GM06990 (cell line): Measurements from ENCODE around the gene PBLD.
"Not testable (repeated sequence)": the region's sequence is repeated elsewhere in the genome, so short reads cannot be mapped to it uniquely, and the experiment has no call there.

ENCODE experiments used
- DNase-seq: peaks from one replicate; pipeline ENCODE4 v3.0.0-alpha.2; 2011; ENCODE audit not compliant: insufficient read length; ENCODE audit errors: extremely low read depth
- H3K27me3 ChIP-seq: replicated peaks from 2 replicates; pipeline ENCODE4 v1.6.0; 2011; ENCODE audit warnings: low read length; ENCODE audit not compliant: control insufficient read depth, insufficient read depth
- H3K36me3 ChIP-seq: 2 replicates; pipeline ENCODE4 v1.5.1; 2011; ENCODE audit warnings: low read length; ENCODE audit not compliant: control insufficient read depth, insufficient read depth
- H3K4me3 ChIP-seq: replicated peaks from 2 replicates; pipeline ENCODE4 v1.5.1; 2011; ENCODE audit warnings: low read depth, mild to moderate bottlenecking, control low read depth, low read length
- TF ChIP-seq, protein P1 (sequence below): IDR thresholded peaks from 2 replicates; pipeline ENCODE4 v1.5.1; 2011; ENCODE audit warnings: low read length, control low read depth, mild to moderate bottlenecking, inconsistent platforms; ENCODE audit not compliant: insufficient read depth, poor library complexity, severe bottlenecking

PBLD gene

DNA sequence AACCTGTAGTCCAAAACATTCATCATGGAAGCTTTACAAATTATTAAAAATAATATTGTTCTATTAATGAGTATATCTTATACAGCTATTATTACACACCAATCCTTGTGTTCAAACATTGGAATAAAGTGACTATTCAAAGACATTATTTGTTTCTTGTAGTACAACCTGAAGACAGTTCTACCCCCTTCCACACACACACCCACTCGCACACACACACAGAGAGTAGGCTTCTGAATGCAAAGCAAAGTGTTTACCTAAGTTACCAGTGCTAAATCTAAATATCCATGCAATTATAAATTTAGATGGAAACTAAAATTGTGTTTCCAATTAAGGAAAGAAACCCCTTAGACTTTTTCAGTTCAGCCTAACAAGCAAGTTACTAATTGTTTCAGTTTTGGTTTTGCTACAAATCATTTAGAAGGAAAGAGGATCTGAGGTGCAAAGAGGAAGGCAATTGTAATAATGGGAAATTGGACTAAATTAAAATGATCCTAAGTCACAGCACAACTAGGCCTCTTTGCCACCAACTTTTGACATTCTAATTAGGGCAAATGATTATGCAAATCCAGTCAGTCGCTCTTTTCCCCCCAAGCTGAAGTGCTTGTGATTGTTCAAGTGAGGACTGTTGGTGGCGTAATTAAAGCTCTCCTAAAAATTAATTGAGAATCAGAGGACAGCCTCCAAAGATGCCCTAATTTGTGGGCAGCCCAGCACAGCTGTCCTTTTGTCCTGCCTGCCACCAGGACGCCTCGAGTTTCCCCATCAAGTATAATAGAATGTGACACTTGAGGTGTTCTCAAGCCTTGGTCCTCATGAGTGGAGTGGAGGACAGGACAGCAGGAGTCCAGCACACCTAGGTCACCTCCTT is 80.9 kb downstream of the PBLD start:
- no peak overlapping the region; the same call in 1 of the 2 replicates for H3K4me3 ChIP-seq
- H3K27me3 ChIP-seq = no peaks in the 10 kb centered on the region
- TF ChIP-seq, protein P1, sequence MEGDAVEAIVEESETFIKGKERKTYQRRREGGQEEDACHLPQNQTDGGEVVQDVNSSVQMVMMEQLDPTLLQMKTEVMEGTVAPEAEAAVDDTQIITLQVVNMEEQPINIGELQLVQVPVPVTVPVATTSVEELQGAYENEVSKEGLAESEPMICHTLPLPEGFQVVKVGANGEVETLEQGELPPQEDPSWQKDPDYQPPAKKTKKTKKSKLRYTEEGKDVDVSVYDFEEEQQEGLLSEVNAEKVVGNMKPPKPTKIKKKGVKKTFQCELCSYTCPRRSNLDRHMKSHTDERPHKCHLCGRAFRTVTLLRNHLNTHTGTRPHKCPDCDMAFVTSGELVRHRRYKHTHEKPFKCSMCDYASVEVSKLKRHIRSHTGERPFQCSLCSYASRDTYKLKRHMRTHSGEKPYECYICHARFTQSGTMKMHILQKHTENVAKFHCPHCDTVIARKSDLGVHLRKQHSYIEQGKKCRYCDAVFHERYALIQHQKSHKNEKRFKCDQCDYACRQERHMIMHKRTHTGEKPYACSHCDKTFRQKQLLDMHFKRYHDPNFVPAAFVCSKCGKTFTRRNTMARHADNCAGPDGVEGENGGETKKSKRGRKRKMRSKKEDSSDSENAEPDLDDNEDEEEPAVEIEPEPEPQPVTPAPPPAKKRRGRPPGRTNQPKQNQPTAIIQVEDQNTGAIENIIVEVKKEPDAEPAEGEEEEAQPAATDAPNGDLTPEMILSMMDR = no peak
- no peak for DNase-seq
- no peaks in the 10 kb centered on the region for H3K36me3 ChIP-seq

DNA sequence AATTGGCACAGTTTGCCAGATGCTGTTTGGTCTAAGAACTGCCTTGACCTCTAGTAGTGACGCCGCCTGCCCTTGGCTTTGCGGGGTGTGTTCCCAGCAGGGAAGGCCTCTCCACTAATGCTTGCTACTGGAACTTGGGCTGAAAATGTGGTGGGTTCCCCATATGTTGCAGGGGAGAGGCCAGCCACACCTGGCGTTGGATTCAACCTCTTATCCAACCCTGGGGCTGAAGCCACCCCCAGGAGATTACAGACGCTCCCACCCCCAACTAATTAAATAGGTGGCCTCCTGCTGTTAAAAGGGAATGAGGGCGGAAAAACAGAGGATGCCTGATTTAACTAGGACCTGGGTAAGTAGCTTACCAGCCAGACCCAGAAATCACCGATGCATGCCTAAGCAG is 81.6 kb downstream of the PBLD start:
- Histone ChIP-seq H3K27me3 (no peaks in the 10 kb centered on the region), H3K4me3 (no peak overlapping the region), H3K36me3 (no peaks in the 10 kb centered on the region)
- no peak for DNase-seq
- TF ChIP-seq, protein P1 = no peak

DNA sequence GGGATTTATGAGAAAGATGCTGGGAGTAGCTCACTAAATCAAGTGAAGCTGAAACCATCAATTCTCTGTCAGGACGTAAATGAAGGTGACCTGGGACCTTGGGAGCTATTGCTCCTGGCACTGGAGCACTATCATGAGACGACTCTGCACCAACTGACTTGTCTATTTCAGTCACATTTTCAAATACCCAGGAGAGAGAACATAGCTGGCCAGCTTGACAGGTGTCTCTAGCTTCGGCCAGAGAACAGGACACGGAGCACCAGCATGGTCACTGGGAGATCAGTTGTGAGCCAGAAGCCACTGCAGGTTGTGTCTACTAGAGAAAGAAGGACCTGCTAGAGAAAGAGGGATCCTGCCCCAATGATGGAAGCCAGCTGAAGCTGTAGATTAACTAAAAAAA is 83.4 kb downstream of the PBLD start:
- no peak for DNase-seq
- no peaks in the 10 kb centered on the region for H3K36me3 ChIP-seq
- TF ChIP-seq, protein P1 = no peak
- H3K27me3 ChIP-seq = no peaks in the 10 kb centered on the region
- H3K4me3 ChIP-seq = no peak overlapping the region

- DNase-seq = no peak
- Histone ChIP-seq H3K36me3 (no peaks in the 10 kb centered on the region), H3K27me3 (no peaks in the 10 kb centered on the region), H3K4me3 (no peak overlapping the region)
- TF ChIP-seq, protein P1 = no peak
Measured at GRCh38 chr10:68247931-68248330, 84.8 kb downstream of the PBLD start.

- H3K4me3 ChIP-seq, H3K36me3 ChIP-seq, H3K27me3 ChIP-seq, DNase-seq: not testable (repeated sequence)
Measured at GRCh38 chr10:68246397-68246796, 86.3 kb downstream of the PBLD start.

- H3K4me3 ChIP-seq = no peak overlapping the region
- no peak for DNase-seq
Measured at GRCh38 chr10:68242051-68242450, 90.7 kb downstream of the PBLD start.

More at GRCh38 chr10:68242051-68242450, 90.7 kb downstream of the PBLD start:
- no peaks in the 10 kb centered on the region for H3K36me3 ChIP-seq
- TF ChIP-seq, protein P1 = no peak
- H3K27me3 ChIP-seq = no peaks in the 10 kb centered on the region
